Measurements from ENCODE around the gene OSBP2. TPM values are rescaled to one million over a fixed set of nuclear protein-coding genes. Genes with fewer than 3 reads are reported as not detected.

OSBP2 gene
- total RNA-seq, 1 experiment from 2014 or later, result 10.2 TPM

DNA sequence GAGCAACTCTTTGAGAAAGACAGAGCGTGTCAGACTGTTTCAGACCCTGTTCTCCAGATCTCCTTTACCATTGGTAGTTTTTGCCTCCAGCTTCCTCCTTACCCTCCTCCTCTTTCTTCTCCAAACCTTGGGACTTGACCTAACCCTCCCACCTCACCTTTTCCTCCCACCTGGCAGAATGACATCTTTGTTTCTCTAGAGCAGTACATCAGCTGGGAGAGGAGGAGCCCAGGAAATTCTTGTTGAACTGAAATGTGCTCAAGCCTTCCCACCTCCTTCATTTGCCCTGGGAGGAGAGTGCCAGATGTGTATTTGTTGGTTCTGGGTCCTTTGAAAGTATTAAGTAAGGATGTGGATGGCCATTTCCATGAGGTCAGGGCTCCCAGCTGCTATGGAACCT is 17.4 kb downstream of the OSBP2 start:
- POLR2A ChIA-PET (ENCODE audit: unreplicated experiment), result no interaction called here
- H3K9ac ChIP-seq (ENCODE audit: low read length), result no peak overlapping the region
- no peaks in the 10 kb centered on the region for H3K9me3 ChIP-seq (ENCODE audit: low read length)
- H4K20me1 ChIP-seq (ENCODE audit: low read length), result no peaks in the 10 kb centered on the region
- no TSS peak for BruUV-seq (replicated peaks)
- H3K36me3 ChIP-seq (ENCODE audit: low read depth, low read length), result no peaks in the 10 kb centered on the region
- no peaks in the 10 kb centered on the region for H3F3A ChIP-seq (ENCODE audit: low read length, unreplicated experiment)
- H3K27ac ChIP-seq (ENCODE audit: low read length), result no peak overlapping the region
- ATAC-seq, result no peak
- H3K4me3 ChIP-seq (ENCODE audit: low read length), result no peak overlapping the region
- no peak for DNase-seq
- CTCF ChIA-PET, result no interaction called here
- intact Hi-C loops (cut with micrococcal nuclease), result no loop called here
- no peak overlapping the region for H3K4me2 ChIP-seq (ENCODE audit: low read length)
- H3K4me1 ChIP-seq (ENCODE audit: insufficient read depth, low read length), result peaks cover 5% of the 10 kb centered on the region
- H3K9me2 ChIP-seq (replicated peaks; ENCODE audit: low read length), result no peaks in the 10 kb centered on the region
- no peak overlapping the region for H2AFZ ChIP-seq (ENCODE audit: low read length)
- H3K27me3 ChIP-seq (ENCODE audit: low read length), result no peaks in the 10 kb centered on the region
- H3K79me2 ChIP-seq (ENCODE audit: low read length), result no peaks in the 10 kb centered on the region
- no peak for TF ChIP-seq EZH2phosphoT487 (IDR thresholded peaks at IDR 0.05; ENCODE audit: borderline replicate concordance, low read length)
- TF ChIP-seq, protein P1, sequence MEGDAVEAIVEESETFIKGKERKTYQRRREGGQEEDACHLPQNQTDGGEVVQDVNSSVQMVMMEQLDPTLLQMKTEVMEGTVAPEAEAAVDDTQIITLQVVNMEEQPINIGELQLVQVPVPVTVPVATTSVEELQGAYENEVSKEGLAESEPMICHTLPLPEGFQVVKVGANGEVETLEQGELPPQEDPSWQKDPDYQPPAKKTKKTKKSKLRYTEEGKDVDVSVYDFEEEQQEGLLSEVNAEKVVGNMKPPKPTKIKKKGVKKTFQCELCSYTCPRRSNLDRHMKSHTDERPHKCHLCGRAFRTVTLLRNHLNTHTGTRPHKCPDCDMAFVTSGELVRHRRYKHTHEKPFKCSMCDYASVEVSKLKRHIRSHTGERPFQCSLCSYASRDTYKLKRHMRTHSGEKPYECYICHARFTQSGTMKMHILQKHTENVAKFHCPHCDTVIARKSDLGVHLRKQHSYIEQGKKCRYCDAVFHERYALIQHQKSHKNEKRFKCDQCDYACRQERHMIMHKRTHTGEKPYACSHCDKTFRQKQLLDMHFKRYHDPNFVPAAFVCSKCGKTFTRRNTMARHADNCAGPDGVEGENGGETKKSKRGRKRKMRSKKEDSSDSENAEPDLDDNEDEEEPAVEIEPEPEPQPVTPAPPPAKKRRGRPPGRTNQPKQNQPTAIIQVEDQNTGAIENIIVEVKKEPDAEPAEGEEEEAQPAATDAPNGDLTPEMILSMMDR (conservative IDR thresholded peaks at IDR 0.05; ENCODE audit: low read depth, low read length), result no peak
- TF ChIP-seq EZH2 (IDR thresholded peaks at IDR 0.05; ENCODE audit: low read length, unreplicated experiment), result no peak

DNA sequence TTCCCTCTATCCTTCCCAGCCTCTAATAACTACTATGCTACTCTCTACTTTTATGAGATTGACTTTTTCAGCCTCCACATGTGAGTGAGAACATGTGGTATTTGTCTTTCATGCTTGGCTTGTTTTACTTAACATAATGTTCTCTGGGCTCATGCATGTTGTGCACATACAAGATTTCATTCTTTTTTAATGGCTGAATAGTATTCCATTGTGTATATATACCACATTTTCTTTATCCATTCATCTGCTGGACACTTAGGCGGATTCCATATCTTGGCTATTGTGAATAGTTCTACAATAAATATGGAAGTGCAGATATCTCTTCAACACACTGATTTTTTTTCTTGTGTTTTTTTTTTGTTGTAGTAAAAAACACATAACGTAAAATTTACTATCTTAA is 19.4 kb downstream of the OSBP2 start:
- no peak for TF ChIP-seq EZH2 (IDR thresholded peaks at IDR 0.05; ENCODE audit: low read length, unreplicated experiment)
- no peak for TF ChIP-seq EZH2phosphoT487 (IDR thresholded peaks at IDR 0.05; ENCODE audit: borderline replicate concordance, low read length)
- TF ChIP-seq, protein P1 (conservative IDR thresholded peaks at IDR 0.05; ENCODE audit: low read depth, low read length), result no peak
- intact Hi-C loops (cut with micrococcal nuclease), result no loop called here
- Histone ChIP-seq H3K9ac (ENCODE audit: low read length) (no peak overlapping the region), H3K79me2 (ENCODE audit: low read length) (no peaks in the 10 kb centered on the region), H4K20me1 (ENCODE audit: low read length) (no peaks in the 10 kb centered on the region), H3K36me3 (ENCODE audit: low read depth, low read length) (no peaks in the 10 kb centered on the region), H3K27me3 (ENCODE audit: low read length) (no peaks in the 10 kb centered on the region), H3K9me2 (replicated peaks; ENCODE audit: low read length) (no peaks in the 10 kb centered on the region), H3F3A (ENCODE audit: low read length, unreplicated experiment) (no peaks in the 10 kb centered on the region), H3K4me2 (ENCODE audit: low read length) (no peak overlapping the region), H3K4me3 (ENCODE audit: low read length) (no peak overlapping the region), H3K9me3 (ENCODE audit: low read length) (no peaks in the 10 kb centered on the region), H3K4me1 (ENCODE audit: insufficient read depth, low read length) (peaks cover 21% of the 10 kb centered on the region), H2AFZ (ENCODE audit: low read length) (no peak overlapping the region), H3K27ac (ENCODE audit: low read length) (no peak overlapping the region)
- CTCF ChIA-PET, result no interaction called here
- BruUV-seq (replicated peaks), result no TSS peak
- ATAC-seq, result no peak
- POLR2A ChIA-PET (ENCODE audit: unreplicated experiment), result no interaction called here
- DNase-seq, result no peak

DNA sequence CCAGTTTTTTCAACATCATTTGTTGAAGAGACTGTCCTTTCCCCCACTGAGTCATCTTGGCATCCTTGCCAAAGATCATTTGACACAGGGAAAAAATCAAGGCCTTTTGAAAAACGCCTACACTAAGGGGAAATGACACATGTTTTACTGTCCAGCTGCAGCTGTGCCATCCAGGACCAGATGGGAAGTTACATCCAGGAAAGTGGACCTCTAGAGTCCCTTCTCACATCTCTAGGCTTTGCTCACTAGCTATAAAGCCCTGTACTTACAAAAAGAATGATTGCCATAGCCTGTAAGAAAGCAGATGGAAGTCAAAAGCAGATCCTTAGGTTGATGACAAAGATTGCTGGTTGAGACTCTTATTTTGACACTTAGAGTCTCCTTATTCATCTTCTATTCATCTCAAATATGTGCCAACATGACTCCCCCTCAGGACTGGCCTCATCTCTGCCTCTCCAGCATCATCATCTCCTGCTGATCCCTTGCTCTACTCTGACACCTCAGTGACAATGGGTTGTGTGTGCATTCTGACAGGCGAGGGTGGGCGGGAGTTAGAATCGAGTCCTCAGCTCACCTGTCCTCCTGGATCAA is 22.8 kb downstream of the OSBP2 start:
- POLR2A ChIA-PET (ENCODE audit: unreplicated experiment), result no interaction called here
- Histone ChIP-seq H3K36me3 (ENCODE audit: low read depth, low read length) (no peaks in the 10 kb centered on the region), H4K20me1 (ENCODE audit: low read length) (no peaks in the 10 kb centered on the region), H3K79me2 (ENCODE audit: low read length) (no peaks in the 10 kb centered on the region), H3K4me2 (ENCODE audit: low read length) (peak overlapping the region; percentile 36), H3K9ac (ENCODE audit: low read length) (no peak overlapping the region), H3K27ac (ENCODE audit: low read length) (peak overlapping the region; percentile 68), H3K9me2 (replicated peaks; ENCODE audit: low read length) (no peaks in the 10 kb centered on the region), H3F3A (ENCODE audit: low read length, unreplicated experiment) (no peaks in the 10 kb centered on the region), H3K27me3 (ENCODE audit: low read length) (no peaks in the 10 kb centered on the region), H3K9me3 (ENCODE audit: low read length) (no peaks in the 10 kb centered on the region), H2AFZ (ENCODE audit: low read length) (no peak overlapping the region), H3K4me1 (ENCODE audit: insufficient read depth, low read length) (peaks cover 21% of the 10 kb centered on the region), H3K4me3 (ENCODE audit: low read length) (0 out of 2 replicates have a peak overlapping the region, but pooled peaks have one; percentile 9)
- ATAC-seq, result peak; percentile 94
- TF ChIP-seq, protein P1 (conservative IDR thresholded peaks at IDR 0.05; ENCODE audit: low read depth, low read length), result no peak
- TF ChIP-seq EZH2phosphoT487 (IDR thresholded peaks at IDR 0.05; ENCODE audit: borderline replicate concordance, low read length) (no peak), EZH2 (IDR thresholded peaks at IDR 0.05; ENCODE audit: low read length, unreplicated experiment) (no peak)
- no TSS peak for BruUV-seq (replicated peaks)
- peak; percentile 88 for DNase-seq
- intact Hi-C loops (cut with micrococcal nuclease), result no loop called here
- CTCF ChIA-PET, result no interaction called here

All from PC-3 (cell line).